Calu3 (cell line): ENCODE results near the gene ADPRH. TPM values are rescaled to one million over a fixed set of nuclear protein-coding genes. Genes with fewer than 3 reads are reported as not detected.

Experiments used
- BruUV-seq: library from RNA; stranded (reverse); fragments of 400-500 nt; replicated peaks from 2 replicates; lab custom pipeline; 2021; lab: Mats Ljungman, UMichigan
- CTCF ChIA-PET: fragments of 300-600 bp; sonication (Branson Sonifier 250); formaldehyde crosslinking; loops from one replicate; lab custom pipeline; 2022; ENCODE audit warnings: antibody characterized with exemption; lab: Charles Lee
- DNase-seq: peaks from one replicate; pipeline ENCODE4 v3.0.0; 2022
- H3K27ac Mint-ChIP-seq: one replicate; pipeline ENCODE4 v1.8.0; 2022; ENCODE audit warnings: mixed read lengths; ENCODE audit not compliant: unreplicated experiment
- H3K27me3 Mint-ChIP-seq: one replicate; pipeline ENCODE4 v1.8.0; 2022; ENCODE audit warnings: mixed read lengths; ENCODE audit not compliant: unreplicated experiment
- H3K36me3 Mint-ChIP-seq: one replicate; pipeline ENCODE4 v1.8.0; 2022; ENCODE audit warnings: mild to moderate bottlenecking, moderate library complexity, mixed read lengths; ENCODE audit not compliant: insufficient read depth, unreplicated experiment
- H3K4me1 Mint-ChIP-seq: one replicate; pipeline ENCODE4 v1.8.0; 2022; ENCODE audit warnings: mild to moderate bottlenecking, low read depth, mixed read lengths; ENCODE audit not compliant: unreplicated experiment
- H3K4me3 Mint-ChIP-seq: one replicate; pipeline ENCODE4 v1.8.0; 2022; ENCODE audit warnings: mild to moderate bottlenecking, low read depth, moderate library complexity, mixed read lengths; ENCODE audit not compliant: unreplicated experiment
- H3K9me3 Mint-ChIP-seq: one replicate; pipeline ENCODE4 v1.8.0; 2022; ENCODE audit warnings: low read depth, mixed read lengths; ENCODE audit not compliant: unreplicated experiment
- intact Hi-C: fragments of 100-400 bp; cut with micrococcal nuclease; formaldehyde crosslinking; loops from one replicate; pipeline ENCODE4 v1.10.0; 2022; ENCODE audit not compliant: unreplicated experiment
- total RNA-seq: library from RNA; stranded (reverse); gene quantifications from 2 replicates; pipeline ENCODE4 v1.2.3, GENCODE V29; 2022
- TF ChIP-seq, protein P1 (sequence below): fragments of 200-600 bp; IDR thresholded peaks from one replicate; pipeline ENCODE4 v1.8.0; 2022; ENCODE audit warnings: antibody characterized with exemption; ENCODE audit not compliant: unreplicated experiment

The ADPRH gene
- total RNA-seq, 1 experiment from 2014 or later: 2.4 TPM

DNA sequence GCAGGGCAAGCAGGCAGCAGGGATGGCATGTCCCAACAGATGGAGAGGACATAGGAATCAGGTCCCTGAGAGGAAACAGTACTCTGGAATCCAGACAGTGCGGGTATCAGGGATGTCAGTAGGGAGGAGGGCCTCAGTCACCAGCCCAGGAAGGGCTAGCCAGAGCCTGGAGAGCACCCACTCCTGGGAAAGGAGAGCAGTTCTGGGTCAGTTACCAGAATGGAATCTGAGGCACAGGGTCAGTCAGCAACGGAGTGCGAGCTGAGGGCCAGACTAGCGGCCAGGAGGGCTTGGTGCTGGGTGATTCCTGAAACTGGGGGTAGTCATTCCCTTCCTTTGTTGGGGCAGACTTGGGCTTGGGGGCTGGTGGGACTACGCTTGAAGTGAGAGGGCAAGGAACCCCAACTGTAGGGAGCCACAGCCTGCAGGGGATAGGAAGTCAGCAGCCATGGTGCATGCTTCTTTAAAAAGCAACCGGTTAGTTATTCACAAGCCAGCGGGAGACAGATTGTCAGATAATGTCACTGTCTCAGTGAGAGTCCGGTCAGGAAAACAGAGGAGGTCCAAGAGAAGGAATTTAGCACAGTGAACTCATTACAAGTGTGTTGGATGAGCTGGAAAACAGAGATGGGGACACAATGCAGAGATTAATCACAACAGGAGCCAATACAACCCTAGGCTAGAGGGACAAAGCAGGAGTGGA, 46.3 kb downstream of the ADPRH start:
- Mint-ChIP-seq H3K36me3 (peaks cover 4% of the 10 kb centered on the region), H3K9me3 (no peaks in the 10 kb centered on the region), H3K4me3 (no peak overlapping the region), H3K27ac (no peak overlapping the region), H3K4me1 (peaks cover 8% of the 10 kb centered on the region), H3K27me3 (peaks cover 22% of the 10 kb centered on the region)
- intact Hi-C loops: no loop called here
- BruUV-seq: no TSS peak
- no peak for DNase-seq
- CTCF ChIA-PET: no interaction called here
- TF ChIP-seq, protein P1, sequence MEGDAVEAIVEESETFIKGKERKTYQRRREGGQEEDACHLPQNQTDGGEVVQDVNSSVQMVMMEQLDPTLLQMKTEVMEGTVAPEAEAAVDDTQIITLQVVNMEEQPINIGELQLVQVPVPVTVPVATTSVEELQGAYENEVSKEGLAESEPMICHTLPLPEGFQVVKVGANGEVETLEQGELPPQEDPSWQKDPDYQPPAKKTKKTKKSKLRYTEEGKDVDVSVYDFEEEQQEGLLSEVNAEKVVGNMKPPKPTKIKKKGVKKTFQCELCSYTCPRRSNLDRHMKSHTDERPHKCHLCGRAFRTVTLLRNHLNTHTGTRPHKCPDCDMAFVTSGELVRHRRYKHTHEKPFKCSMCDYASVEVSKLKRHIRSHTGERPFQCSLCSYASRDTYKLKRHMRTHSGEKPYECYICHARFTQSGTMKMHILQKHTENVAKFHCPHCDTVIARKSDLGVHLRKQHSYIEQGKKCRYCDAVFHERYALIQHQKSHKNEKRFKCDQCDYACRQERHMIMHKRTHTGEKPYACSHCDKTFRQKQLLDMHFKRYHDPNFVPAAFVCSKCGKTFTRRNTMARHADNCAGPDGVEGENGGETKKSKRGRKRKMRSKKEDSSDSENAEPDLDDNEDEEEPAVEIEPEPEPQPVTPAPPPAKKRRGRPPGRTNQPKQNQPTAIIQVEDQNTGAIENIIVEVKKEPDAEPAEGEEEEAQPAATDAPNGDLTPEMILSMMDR: no peak

GRCh38 chr3:119626196-119626595, 46.9 kb downstream of the ADPRH start:
- TF ChIP-seq, protein P1: no peak
- intact Hi-C loops: no loop called here
- Mint-ChIP-seq H3K27me3 (peaks cover 22% of the 10 kb centered on the region), H3K4me1 (peaks cover 8% of the 10 kb centered on the region), H3K27ac (no peak overlapping the region), H3K36me3 (peaks cover 4% of the 10 kb centered on the region), H3K9me3 (no peaks in the 10 kb centered on the region), H3K4me3 (no peak overlapping the region)
- no TSS peak for BruUV-seq
- CTCF ChIA-PET: no interaction called here
- no peak for DNase-seq

DNA sequence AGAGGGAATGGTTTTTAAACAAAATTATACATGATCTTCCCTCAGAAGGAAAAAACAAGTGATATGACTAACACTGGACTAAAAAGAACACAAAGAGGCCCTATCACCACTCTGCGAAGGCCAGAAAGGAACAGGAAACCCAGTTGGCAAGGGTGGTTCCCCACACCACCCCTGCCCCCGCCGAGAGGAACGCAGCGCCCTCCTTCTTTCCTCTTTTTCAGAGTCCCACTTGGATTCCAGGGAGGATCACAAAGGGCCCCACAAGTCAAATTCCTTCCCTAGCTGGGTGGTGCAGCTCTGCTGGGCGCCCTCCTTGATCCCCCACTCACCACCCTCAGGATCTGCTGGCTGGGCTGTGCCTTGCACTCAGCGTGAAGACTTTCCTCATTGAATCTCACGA, 48.2 kb downstream of the ADPRH start:
- intact Hi-C loops: no loop called here
- Mint-ChIP-seq H3K4me3 (no peak overlapping the region), H3K9me3 (no peaks in the 10 kb centered on the region), H3K4me1 (peaks cover 8% of the 10 kb centered on the region), H3K27me3 (peaks cover 22% of the 10 kb centered on the region), H3K27ac (no peak overlapping the region), H3K36me3 (peaks cover 4% of the 10 kb centered on the region)
- DNase-seq: no peak
- TF ChIP-seq, protein P1: no peak
- no TSS peak for BruUV-seq
- CTCF ChIA-PET: no interaction called here

DNA sequence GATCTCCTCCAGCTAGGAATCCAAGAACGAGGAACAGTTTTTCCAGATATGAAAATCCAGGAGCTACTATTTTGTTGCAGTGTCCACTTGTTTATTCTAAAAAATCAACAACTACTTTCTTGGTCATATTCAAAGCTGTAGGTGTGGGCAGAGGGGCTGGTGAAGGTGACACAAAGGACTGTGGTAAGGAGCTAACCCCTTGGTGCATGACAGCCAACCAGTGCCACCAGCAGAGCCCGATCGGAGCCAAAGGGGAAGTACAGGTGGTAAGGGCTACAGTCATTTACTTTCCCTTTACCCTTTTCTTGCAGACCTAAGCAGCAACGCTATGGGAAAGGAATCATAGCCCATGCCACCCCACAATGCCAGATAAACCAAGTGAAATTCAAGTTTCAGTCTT, 49.1 kb downstream of the ADPRH start:
- intact Hi-C loops: no loop called here
- peaks cover 4% of the 10 kb centered on the region for H3K36me3 Mint-ChIP-seq
- H3K4me1 Mint-ChIP-seq: peaks cover 8% of the 10 kb centered on the region
- no TSS peak for BruUV-seq
- TF ChIP-seq, protein P1: no peak
- H3K27ac Mint-ChIP-seq: no peak overlapping the region
- H3K27me3 Mint-ChIP-seq: peaks cover 22% of the 10 kb centered on the region
- H3K4me3 Mint-ChIP-seq: no peak overlapping the region
- CTCF ChIA-PET: no interaction called here
- H3K9me3 Mint-ChIP-seq: no peaks in the 10 kb centered on the region
- no peak for DNase-seq
